ENCODE results near the gene LRBA. TPM values are rescaled to one million over a fixed set of nuclear protein-coding genes. Genes with fewer than 3 reads are reported as not detected.
"Not testable (repeated sequence)": the region's sequence is repeated elsewhere in the genome, so short reads cannot be mapped to it uniquely, and the experiment has no call there.

Gene LRBA
- total and polyA plus RNA-seq, 2 donors (not counting 1 experiment from before 2014, with no cell fraction given): 16.4 to 36.7 TPM

DNA sequence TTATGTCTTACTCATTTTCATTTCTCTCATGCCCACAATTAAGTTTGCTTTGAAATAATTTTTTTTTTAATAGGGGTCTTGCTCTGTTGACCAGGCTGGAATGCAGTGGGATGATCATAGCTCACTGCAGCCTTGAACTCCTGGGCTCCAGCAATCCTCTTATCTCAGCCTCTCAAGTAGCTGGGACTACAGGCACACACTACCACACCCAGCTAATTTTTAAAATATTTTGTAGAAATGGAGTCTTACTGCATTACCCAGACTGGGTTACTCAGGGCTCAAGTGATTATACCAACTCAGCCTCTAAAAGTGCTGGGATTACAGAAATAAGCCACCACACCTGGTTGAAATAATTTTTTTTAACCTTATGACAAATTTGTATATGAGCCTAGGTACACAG, 452.3 kb downstream of the LRBA start:
- no peaks in the 10 kb centered on the region for H3K79me2 ChIP-seq (ENCODE audit: control insufficient read depth, insufficient read depth, low read length)
- no peak for DNase-seq (ENCODE audit: low read depth in 2 of 2)

DNA sequence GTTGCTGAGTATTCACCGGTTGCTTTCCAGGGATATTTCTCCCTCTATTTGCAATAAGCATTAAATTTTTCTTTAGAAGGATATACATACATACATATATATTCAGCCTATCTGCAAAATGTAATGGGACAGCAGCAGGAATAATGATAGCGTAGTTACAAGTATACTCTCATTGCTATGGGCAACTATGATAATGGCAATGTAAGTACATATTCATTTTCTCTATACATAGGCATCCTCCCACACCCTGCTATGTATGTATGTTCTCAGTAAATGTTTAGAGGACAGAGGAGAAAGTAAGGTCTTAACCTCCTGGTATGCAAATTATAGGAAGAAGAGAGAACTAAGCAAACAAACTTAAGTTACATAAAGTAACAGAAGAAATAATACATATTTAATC, 452.8 kb downstream of the LRBA start:
- TF ChIP-seq EZH2 (IDR thresholded peaks at IDR 0.05; ENCODE audit: low read length, missing control alignments): no peak
- TF ChIP-seq, protein P1, sequence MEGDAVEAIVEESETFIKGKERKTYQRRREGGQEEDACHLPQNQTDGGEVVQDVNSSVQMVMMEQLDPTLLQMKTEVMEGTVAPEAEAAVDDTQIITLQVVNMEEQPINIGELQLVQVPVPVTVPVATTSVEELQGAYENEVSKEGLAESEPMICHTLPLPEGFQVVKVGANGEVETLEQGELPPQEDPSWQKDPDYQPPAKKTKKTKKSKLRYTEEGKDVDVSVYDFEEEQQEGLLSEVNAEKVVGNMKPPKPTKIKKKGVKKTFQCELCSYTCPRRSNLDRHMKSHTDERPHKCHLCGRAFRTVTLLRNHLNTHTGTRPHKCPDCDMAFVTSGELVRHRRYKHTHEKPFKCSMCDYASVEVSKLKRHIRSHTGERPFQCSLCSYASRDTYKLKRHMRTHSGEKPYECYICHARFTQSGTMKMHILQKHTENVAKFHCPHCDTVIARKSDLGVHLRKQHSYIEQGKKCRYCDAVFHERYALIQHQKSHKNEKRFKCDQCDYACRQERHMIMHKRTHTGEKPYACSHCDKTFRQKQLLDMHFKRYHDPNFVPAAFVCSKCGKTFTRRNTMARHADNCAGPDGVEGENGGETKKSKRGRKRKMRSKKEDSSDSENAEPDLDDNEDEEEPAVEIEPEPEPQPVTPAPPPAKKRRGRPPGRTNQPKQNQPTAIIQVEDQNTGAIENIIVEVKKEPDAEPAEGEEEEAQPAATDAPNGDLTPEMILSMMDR (conservative IDR thresholded peaks at IDR 0.05 in 1 of 2, IDR thresholded peaks at IDR 0.05 in 1 of 2; ENCODE audit: low read depth in 1 of 2, low read length in 2 of 2): no peak
- Histone ChIP-seq H3K9me3 (ENCODE audit: control insufficient read depth, insufficient read depth, low read depth, low read length) (no peaks in the 10 kb centered on the region), H3K79me2 (ENCODE audit: control insufficient read depth, insufficient read depth, low read length) (no peaks in the 10 kb centered on the region), H3K27me3 (ENCODE audit: control insufficient read depth, insufficient read depth, low read length) (no peaks in the 10 kb centered on the region), H4K20me1 (ENCODE audit: control insufficient read depth, extremely low read depth, insufficient read depth, low read length) (no peaks in the 10 kb centered on the region), H3K9ac (ENCODE audit: insufficient read depth, low read length) (no peak overlapping the region), H3K4me1 (ENCODE audit: control insufficient read depth, extremely low read depth, insufficient read depth, low read length) (no peaks in the 10 kb centered on the region), H3K27ac (ENCODE audit: insufficient read depth, low read length) (no peak overlapping the region), H2AFZ (ENCODE audit: low read length) (no peak overlapping the region), H3K36me3 (ENCODE audit: control insufficient read depth, insufficient read depth, low read length) (no peaks in the 10 kb centered on the region), H3K4me2 (ENCODE audit: extremely low read depth, insufficient read depth, low read length) (no peak overlapping the region), H3K4me3 (replicated peaks in 1 of 4; ENCODE audit: control extremely low read depth in 1 of 4, insufficient read depth in 1 of 4, low read depth in 3 of 4, low read length in 4 of 4) (no peak overlapping the region)
- DNase-seq (ENCODE audit: low read depth in 2 of 2): no peak

More for the DNA sequence above, 452.3 kb downstream of the LRBA start:
- no peak overlapping the region for H2AFZ ChIP-seq (ENCODE audit: low read length)
- H4K20me1 ChIP-seq (ENCODE audit: control insufficient read depth, extremely low read depth, insufficient read depth, low read length): no peaks in the 10 kb centered on the region
- H3K9me3 ChIP-seq (ENCODE audit: control insufficient read depth, insufficient read depth, low read depth, low read length): no peaks in the 10 kb centered on the region
- H3K4me1 ChIP-seq (ENCODE audit: control insufficient read depth, extremely low read depth, insufficient read depth, low read length): no peaks in the 10 kb centered on the region
- no peak overlapping the region for H3K4me2 ChIP-seq (ENCODE audit: extremely low read depth, insufficient read depth, low read length)
- no peaks in the 10 kb centered on the region for H3K36me3 ChIP-seq (ENCODE audit: control insufficient read depth, insufficient read depth, low read length)
- H3K27me3 ChIP-seq (ENCODE audit: control insufficient read depth, insufficient read depth, low read length): no peaks in the 10 kb centered on the region
- H3K4me3 ChIP-seq (replicated peaks in 1 of 4; ENCODE audit: control extremely low read depth in 1 of 4, insufficient read depth in 1 of 4, low read depth in 3 of 4, low read length in 4 of 4): no peak overlapping the region
- H3K9ac ChIP-seq (ENCODE audit: insufficient read depth, low read length): no peak overlapping the region
- TF ChIP-seq, protein P1 (conservative IDR thresholded peaks at IDR 0.05 in 1 of 2, IDR thresholded peaks at IDR 0.05 in 1 of 2; ENCODE audit: low read depth in 1 of 2, low read length in 2 of 2): no peak
- no peak for TF ChIP-seq EZH2 (IDR thresholded peaks at IDR 0.05; ENCODE audit: low read length, missing control alignments)
- no peak overlapping the region for H3K27ac ChIP-seq (ENCODE audit: insufficient read depth, low read length)

DNA sequence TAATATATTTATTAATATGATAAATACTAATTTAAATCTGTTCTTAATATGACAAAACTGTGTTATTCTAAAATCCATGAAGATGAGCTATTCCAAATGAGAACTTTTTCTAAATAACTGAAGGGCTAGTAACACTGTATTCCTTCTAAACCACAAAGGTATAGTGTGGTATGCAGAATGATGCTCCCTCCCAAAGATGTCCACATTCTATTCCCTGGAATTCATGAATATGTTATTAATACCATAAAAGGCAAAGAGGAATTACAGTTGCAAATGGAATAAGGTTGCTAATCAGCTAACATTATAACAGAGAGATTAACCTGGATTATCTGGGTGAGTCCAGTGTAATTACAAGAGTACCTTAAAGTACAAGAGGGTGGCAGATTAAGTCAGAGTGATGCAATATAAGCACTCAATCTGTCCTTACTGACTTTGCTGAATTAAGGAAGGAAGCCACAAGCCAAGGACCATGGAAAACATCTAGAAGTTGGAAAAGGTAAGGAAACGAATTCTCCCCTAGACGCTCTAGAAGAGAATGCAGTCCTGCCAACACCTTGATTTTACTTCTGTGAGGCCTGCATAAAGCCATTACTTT, 453.8 kb downstream of the LRBA start:
- no peak overlapping the region for H3K9ac ChIP-seq (ENCODE audit: insufficient read depth, low read length)
- TF ChIP-seq, protein P1 (conservative IDR thresholded peaks at IDR 0.05 in 1 of 2, IDR thresholded peaks at IDR 0.05 in 1 of 2; ENCODE audit: low read depth in 1 of 2, low read length in 2 of 2): no peak
- no peak for TF ChIP-seq EZH2 (IDR thresholded peaks at IDR 0.05; ENCODE audit: low read length, missing control alignments)

DNA sequence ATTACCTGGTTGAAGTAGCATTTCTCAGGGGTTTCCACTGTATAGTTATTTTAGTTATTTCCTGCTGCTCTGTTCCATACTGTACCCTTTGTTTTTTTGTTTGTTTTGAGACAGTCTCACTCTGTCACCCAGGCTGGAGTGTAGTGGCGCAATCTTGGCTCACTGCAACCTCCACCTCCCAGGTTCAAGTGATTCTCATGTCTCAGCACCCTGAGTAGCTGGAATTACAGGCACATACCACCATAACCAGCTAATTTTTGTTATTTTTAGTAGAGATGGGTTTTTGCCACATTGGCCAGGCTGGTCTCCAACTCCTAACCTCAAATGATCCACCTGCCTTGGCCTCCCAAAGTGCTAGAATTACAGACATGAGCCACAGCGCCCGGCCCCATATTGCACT, 457.3 kb downstream of the LRBA start:
- H3K36me3 ChIP-seq (ENCODE audit: control insufficient read depth, insufficient read depth, low read length); H3K9ac ChIP-seq (ENCODE audit: insufficient read depth, low read length); H3K79me2 ChIP-seq (ENCODE audit: control insufficient read depth, insufficient read depth, low read length); H4K20me1 ChIP-seq (ENCODE audit: control insufficient read depth, extremely low read depth, insufficient read depth, low read length); H3K9me3 ChIP-seq (ENCODE audit: control insufficient read depth, insufficient read depth, low read depth, low read length); H3K4me1 ChIP-seq (ENCODE audit: control insufficient read depth, extremely low read depth, insufficient read depth, low read length); H3K4me3 ChIP-seq (replicated peaks in 1 of 4; ENCODE audit: control extremely low read depth in 1 of 4, insufficient read depth in 1 of 4, low read depth in 3 of 4, low read length in 4 of 4); H3K27ac ChIP-seq (ENCODE audit: insufficient read depth, low read length); H2AFZ ChIP-seq (ENCODE audit: low read length); H3K4me2 ChIP-seq (ENCODE audit: extremely low read depth, insufficient read depth, low read length); H3K27me3 ChIP-seq (ENCODE audit: control insufficient read depth, insufficient read depth, low read length): not testable (repeated sequence)
- DNase-seq (ENCODE audit: low read depth in 2 of 2): peak in 1 of 2 donors; percentile 54

More for the DNA sequence above, 453.8 kb downstream of the LRBA start:
- no peak overlapping the region for H3K4me3 ChIP-seq (replicated peaks in 1 of 4; ENCODE audit: control extremely low read depth in 1 of 4, insufficient read depth in 1 of 4, low read depth in 3 of 4, low read length in 4 of 4)
- no peaks in the 10 kb centered on the region for H3K79me2 ChIP-seq (ENCODE audit: control insufficient read depth, insufficient read depth, low read length)
- no peaks in the 10 kb centered on the region for H3K4me1 ChIP-seq (ENCODE audit: control insufficient read depth, extremely low read depth, insufficient read depth, low read length)
- no peaks in the 10 kb centered on the region for H3K9me3 ChIP-seq (ENCODE audit: control insufficient read depth, insufficient read depth, low read depth, low read length)
- no peak overlapping the region for H2AFZ ChIP-seq (ENCODE audit: low read length)
- no peaks in the 10 kb centered on the region for H4K20me1 ChIP-seq (ENCODE audit: control insufficient read depth, extremely low read depth, insufficient read depth, low read length)
- H3K27ac ChIP-seq (ENCODE audit: insufficient read depth, low read length): no peak overlapping the region
- no peak for DNase-seq (ENCODE audit: low read depth in 2 of 2)
- H3K36me3 ChIP-seq (ENCODE audit: control insufficient read depth, insufficient read depth, low read length): no peaks in the 10 kb centered on the region
- H3K4me2 ChIP-seq (ENCODE audit: extremely low read depth, insufficient read depth, low read length): no peak overlapping the region
- no peaks in the 10 kb centered on the region for H3K27me3 ChIP-seq (ENCODE audit: control insufficient read depth, insufficient read depth, low read length)

Data from fibroblast of lung (primary cell).